Bronchial epithelial cell (primary cell): ENCODE data around the gene FETUB. TPM values are rescaled to one million over a fixed set of nuclear protein-coding genes. Genes with fewer than 3 reads are reported as not detected.
A peak's percentile ranks its signal among the peaks of the same experiment; 100 is the strongest.
"Not testable (repeated sequence)": the region's sequence is repeated elsewhere in the genome, so short reads cannot be mapped to it uniquely, and the experiment has no call there.

Source experiments
- DNase-seq: peaks from one replicate; pipeline ENCODE4 v3.0.0-alpha.2; 2010; ENCODE audit warnings: low read depth
- FAIRE-seq: peaks from 2 replicates; lab custom pipeline; 2011; peaks lifted over from hg19 to GRCh38; lab: Jason Lieb, UNC
- H3K27me3 ChIP-seq: 2 replicates; pipeline ENCODE4 v1.5.1; 2011; ENCODE audit warnings: low read length; ENCODE audit not compliant: control insufficient read depth, insufficient read depth
- H3K36me3 ChIP-seq: 2 replicates; pipeline ENCODE4 v1.5.1; 2011; ENCODE audit warnings: low read length; ENCODE audit not compliant: control insufficient read depth, insufficient read depth
- H3K4me3 ChIP-seq: 2 replicates; pipeline ENCODE4 v1.5.1; 2011; ENCODE audit warnings: mild to moderate bottlenecking, low read depth, low read length, control low read depth
- CTCF ChIP-seq: IDR thresholded peaks from 2 replicates; pipeline ENCODE4 v1.5.1; 2011; ENCODE audit warnings: mild to moderate bottlenecking, moderate library complexity, low read length, control low read depth, inconsistent platforms; ENCODE audit not compliant: insufficient read depth, severe bottlenecking
- total RNA-seq: library from RNA; depleted of rRNA; stranded (reverse); fragments of >200 nt; gene quantifications from 2 replicates; pipeline ENCODE4 v1.2.1, GENCODE V29; 2014

The FETUB gene
- total RNA-seq, 1 donor from 2014 or later, result not detected

- no peaks in the 10 kb centered on the region for H3K27me3 ChIP-seq
- DNase-seq, result no peak
- no peaks in the 10 kb centered on the region for H3K36me3 ChIP-seq
- no peak for FAIRE-seq
- no peak overlapping the region for H3K4me3 ChIP-seq
- no peak for TF ChIP-seq CTCF
Measured at GRCh38 chr3:186671051-186671450, 30.9 kb downstream of the FETUB start.

GRCh38 chr3:186678604-186679003 is 38.4 kb downstream of the FETUB start:
- Histone ChIP-seq H3K36me3 (no peaks in the 10 kb centered on the region), H3K4me3 (no peak overlapping the region), H3K27me3 (peaks cover 3% of the 10 kb centered on the region)
- FAIRE-seq (no peak), DNase-seq (no peak)
- no peak for TF ChIP-seq CTCF

- H3K27me3 ChIP-seq, result peaks cover 3% of the 10 kb centered on the region
- no peak for FAIRE-seq
- H3K4me3 ChIP-seq, result no peak overlapping the region
- no peak for TF ChIP-seq CTCF
- H3K36me3 ChIP-seq, result no peaks in the 10 kb centered on the region
- no peak for DNase-seq
Measured at GRCh38 chr3:186679151-186679550, 39.0 kb downstream of the FETUB start.

- no peak for FAIRE-seq
- Histone ChIP-seq H3K27me3 (peaks cover 3% of the 10 kb centered on the region), H3K4me3 (no peak overlapping the region), H3K36me3 (no peaks in the 10 kb centered on the region)
- TF ChIP-seq CTCF, result no peak
- DNase-seq, result peak; percentile 68
Measured at GRCh38 chr3:186680869-186681268, 40.7 kb downstream of the FETUB start.

- FAIRE-seq, result no peak
- no peak for DNase-seq
- no peak overlapping the region for H3K4me3 ChIP-seq
- peaks cover 3% of the 10 kb centered on the region for H3K27me3 ChIP-seq
- H3K36me3 ChIP-seq, result no peaks in the 10 kb centered on the region
- no peak for TF ChIP-seq CTCF
Measured at GRCh38 chr3:186682812-186683211, 42.6 kb downstream of the FETUB start.

- no peak for TF ChIP-seq CTCF
- FAIRE-seq (no peak), DNase-seq (no peak)
Measured at GRCh38 chr3:186683979-186684378, 43.8 kb downstream of the FETUB start.

GRCh38 chr3:186686475-186686874 is 46.3 kb downstream of the FETUB start:
- not testable (repeated sequence) for H3K27me3 ChIP-seq, DNase-seq, H3K36me3 ChIP-seq, FAIRE-seq, H3K4me3 ChIP-seq

More at GRCh38 chr3:186683979-186684378, 43.8 kb downstream of the FETUB start:
- Histone ChIP-seq H3K4me3 (no peak overlapping the region), H3K36me3 (no peaks in the 10 kb centered on the region), H3K27me3 (no peaks in the 10 kb centered on the region)
